Ectodermal cell (in vitro differentiated cells): ENCODE results near the gene VPS37B.

Experiments
- H3K27ac ChIP-seq: 2 replicates; pipeline ENCODE4 v1.7.0; 2013; ENCODE audit warnings: mild to moderate bottlenecking, low read depth, low read length; ENCODE audit not compliant: insufficient read depth, poor library complexity, severe bottlenecking
- H3K27me3 ChIP-seq: 2 replicates; pipeline ENCODE4 v1.7.0; 2013; ENCODE audit warnings: mild to moderate bottlenecking, low read length; ENCODE audit not compliant: insufficient read depth, control insufficient read depth, poor library complexity, severe bottlenecking
- H3K36me3 ChIP-seq: one replicate; pipeline ENCODE4 v1.7.0; 2013; ENCODE audit warnings: low read length; ENCODE audit not compliant: control insufficient read depth, insufficient read depth
- H3K4me1 ChIP-seq: one replicate; pipeline ENCODE4 v1.7.0; 2013; ENCODE audit warnings: low read length; ENCODE audit not compliant: control insufficient read depth, insufficient read depth
- H3K4me3 ChIP-seq: 2 replicates; pipeline ENCODE4 v1.7.0; 2013; ENCODE audit warnings: low read depth, low read length, control low read depth; ENCODE audit not compliant: insufficient read depth
- H3K9me3 ChIP-seq: 2 replicates; pipeline ENCODE4 v1.7.0; 2013; ENCODE audit warnings: mild to moderate bottlenecking, low read length, moderate library complexity; ENCODE audit not compliant: control insufficient read depth
- WGBS, 2 experiments: methylation state at CpG; one replicate each; pipeline ENCODE4 v1.1.7; 2013; ENCODE audit warnings: missing lambda C conversion rate in 2 of 2; 5-methylcytosine and 5-hydroxymethylcytosine counted together

Gene VPS37B

GRCh38 chr12:122871851-122872780 lies 23.8 kb downstream of the VPS37B start:
- H3K27me3 ChIP-seq, result peaks cover 83% of the 10 kb centered on the region
- H3K4me1 ChIP-seq, result peaks cover 43% of the 10 kb centered on the region
- H3K9me3 ChIP-seq, result no peaks in the 10 kb centered on the region
- H3K4me3 ChIP-seq, result peak overlapping the region; percentile 16
- peak overlapping the region; percentile 79 for H3K27ac ChIP-seq
- WGBS, 2 experiments, result 3% methylated on average over 23 of the region's 23 CpGs
- peaks cover 15% of the 10 kb centered on the region for H3K36me3 ChIP-seq

- Histone ChIP-seq H3K4me1 (peaks cover 43% of the 10 kb centered on the region), H3K4me3 (peak overlapping the region; percentile 2), H3K27me3 (peaks cover 73% of the 10 kb centered on the region), H3K27ac (peak overlapping the region; percentile 79), H3K36me3 (peaks cover 19% of the 10 kb centered on the region), H3K9me3 (no peaks in the 10 kb centered on the region)
- WGBS, 2 experiments, result 31 to 38% methylated on average over 15 of the region's 15 CpGs
Measured at GRCh38 chr12:122870867-122871664, 24.9 kb downstream of the VPS37B start.

DNA sequence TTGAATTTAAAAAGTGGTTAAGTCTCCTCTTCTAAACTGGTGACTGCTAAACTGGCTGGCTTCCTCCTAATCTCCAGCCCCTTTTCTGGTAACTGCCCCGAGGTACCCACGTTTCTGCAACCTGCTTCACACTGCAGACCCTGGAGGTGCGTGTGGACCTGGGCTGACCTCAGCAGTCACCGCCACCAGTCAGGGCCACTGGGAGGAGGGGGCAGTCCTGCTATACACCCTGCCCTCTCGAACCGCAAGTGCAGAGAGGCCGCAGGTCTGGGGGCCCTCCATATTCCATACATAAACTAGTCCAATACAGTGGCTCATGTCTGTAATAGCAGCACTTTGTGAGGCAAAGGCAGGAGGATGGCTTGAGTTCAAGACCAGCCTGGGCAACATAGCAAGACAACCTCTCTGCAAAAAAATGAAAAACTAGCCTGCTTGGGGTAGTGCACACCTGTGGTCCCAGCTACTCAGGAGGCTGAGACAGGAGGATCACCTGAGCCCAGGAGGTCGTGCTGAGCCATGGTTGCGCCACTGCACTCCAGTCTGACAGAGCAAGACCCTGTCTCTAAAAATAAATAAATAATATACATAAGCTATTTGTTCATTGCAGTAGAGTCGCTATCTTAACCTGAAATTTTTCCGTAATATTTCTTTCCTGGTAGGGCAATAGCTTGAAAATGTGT lies 25.6 kb downstream of the VPS37B start:
- Histone ChIP-seq H3K36me3 (peaks cover 19% of the 10 kb centered on the region), H3K9me3 (no peaks in the 10 kb centered on the region), H3K27ac (peak overlapping the region; percentile 56), H3K4me1 (peaks cover 43% of the 10 kb centered on the region), H3K27me3 (peaks cover 65% of the 10 kb centered on the region), H3K4me3 (no peak overlapping the region)
- 92 to 94% methylated on average over 11 of the region's 11 CpGs for WGBS, 2 experiments

DNA sequence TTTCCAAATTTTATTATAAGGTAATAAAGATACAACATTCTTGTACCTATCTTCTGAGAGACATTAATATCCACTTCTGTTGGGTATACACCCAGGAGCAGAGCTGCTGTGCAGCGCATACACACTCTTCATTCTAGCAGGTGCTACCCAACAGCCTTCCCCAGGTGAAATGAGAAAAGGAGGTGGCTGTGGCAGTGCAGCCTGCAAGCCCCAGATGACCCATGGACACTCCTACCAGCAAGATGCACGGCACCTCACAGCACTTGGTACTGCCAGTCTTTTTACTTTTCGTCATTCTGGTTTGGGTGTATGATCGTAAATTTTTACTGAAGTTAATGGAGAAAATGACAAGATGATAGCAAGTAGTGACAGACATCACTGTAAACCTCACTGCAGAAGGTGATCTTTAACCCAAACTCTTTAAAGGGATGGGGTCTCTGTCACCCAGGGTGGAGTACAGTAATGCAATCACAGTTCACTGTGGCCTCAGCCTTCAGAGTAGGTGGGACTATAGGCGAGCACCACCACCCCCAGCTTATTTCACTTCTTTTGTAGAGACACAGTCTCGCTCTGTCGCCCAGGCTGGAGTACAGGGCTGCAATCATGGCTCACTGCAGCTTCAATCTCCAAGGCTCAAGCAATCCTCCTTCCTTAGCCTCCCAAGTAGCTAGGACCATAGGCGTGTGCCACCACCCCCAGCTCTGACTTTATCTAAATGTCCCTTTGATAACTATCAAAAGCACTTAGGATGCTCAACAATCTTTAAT lies 26.5 kb downstream of the VPS37B start:
- Histone ChIP-seq H3K4me1 (peaks cover 43% of the 10 kb centered on the region), H3K27me3 (peaks cover 56% of the 10 kb centered on the region), H3K36me3 (peaks cover 19% of the 10 kb centered on the region), H3K9me3 (no peaks in the 10 kb centered on the region), H3K27ac (no peak overlapping the region), H3K4me3 (no peak overlapping the region)
- WGBS, 2 experiments, result 92 to 95% methylated on average over 8 of the region's 8 CpGs

DNA sequence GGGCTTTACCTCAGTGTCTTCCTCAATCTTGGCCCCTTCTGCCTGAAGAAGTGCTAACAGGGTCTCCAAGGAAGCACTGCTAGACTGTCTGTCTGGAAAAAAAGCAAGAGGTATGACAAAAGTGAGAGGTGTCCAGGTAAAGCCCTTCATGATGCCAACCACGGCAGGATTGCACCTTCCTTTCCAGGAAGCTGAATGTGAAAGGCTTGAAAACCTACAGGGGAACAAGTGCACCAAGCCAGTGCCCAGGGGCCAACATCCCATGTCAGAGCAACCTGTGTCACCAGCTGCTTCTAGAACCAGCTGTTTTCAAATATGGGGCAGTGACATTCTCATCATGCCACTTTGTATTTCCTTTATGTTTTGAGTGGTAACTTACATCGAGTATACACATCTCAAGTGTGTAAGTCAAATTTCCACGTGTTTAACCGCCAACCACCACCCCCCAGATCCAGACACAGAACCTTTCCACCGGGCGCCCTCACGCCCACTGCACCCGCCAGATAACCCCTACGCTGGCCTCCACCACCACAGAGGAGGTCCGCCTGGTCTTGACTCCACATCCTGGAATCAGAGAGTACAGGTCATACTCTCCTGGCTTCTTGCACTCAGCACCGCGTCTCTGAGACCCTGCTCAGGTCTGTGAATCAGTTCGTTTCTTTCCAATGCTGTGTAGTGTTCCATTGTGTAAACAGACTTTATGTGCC lies 27.3 kb downstream of the VPS37B start:
- 96% methylated on average over 13 of the region's 13 CpGs for WGBS, 2 experiments
- no peak overlapping the region for H3K27ac ChIP-seq
- no peak overlapping the region for H3K4me3 ChIP-seq
- H3K27me3 ChIP-seq, result peaks cover 48% of the 10 kb centered on the region
- peaks cover 35% of the 10 kb centered on the region for H3K4me1 ChIP-seq
- no peaks in the 10 kb centered on the region for H3K9me3 ChIP-seq
- peaks cover 19% of the 10 kb centered on the region for H3K36me3 ChIP-seq

GRCh38 chr12:122867691-122868461 lies 28.0 kb downstream of the VPS37B start:
- Histone ChIP-seq H3K9me3 (no peaks in the 10 kb centered on the region), H3K27me3 (peaks cover 41% of the 10 kb centered on the region), H3K36me3 (peaks cover 19% of the 10 kb centered on the region), H3K27ac (no peak overlapping the region), H3K4me1 (peaks cover 28% of the 10 kb centered on the region), H3K4me3 (no peak overlapping the region)
- 89 to 90% methylated on average over 33 of the region's 33 CpGs for WGBS, 2 experiments

- Histone ChIP-seq H3K9me3 (no peaks in the 10 kb centered on the region), H3K27ac (no peak overlapping the region), H3K27me3 (peaks cover 34% of the 10 kb centered on the region), H3K4me1 (peaks cover 20% of the 10 kb centered on the region), H3K4me3 (no peak overlapping the region), H3K36me3 (peaks cover 19% of the 10 kb centered on the region)
- 94 to 95% methylated on average over 36 of the region's 36 CpGs for WGBS, 2 experiments
Measured at GRCh38 chr12:122866950-122867607, 28.8 kb downstream of the VPS37B start.

- Histone ChIP-seq H3K4me3 (no peak overlapping the region), H3K27me3 (peaks cover 28% of the 10 kb centered on the region), H3K36me3 (peaks cover 19% of the 10 kb centered on the region), H3K4me1 (peaks cover 13% of the 10 kb centered on the region), H3K9me3 (no peaks in the 10 kb centered on the region), H3K27ac (no peak overlapping the region)
- WGBS, 2 experiments, result 96% methylated on average over 17 of the region's 17 CpGs
Measured at GRCh38 chr12:122866379-122866778, 29.5 kb downstream of the VPS37B start.
